ENCODE results near the gene OR6K2. TPM values are rescaled to one million over a fixed set of nuclear protein-coding genes. Genes with fewer than 3 reads are reported as not detected.

Gene OR6K2
- total and polyA plus RNA-seq, 2 of the 13 experiments (the other 11 are each of a cell fraction or from before 2014, with no cell fraction given): not detected

DNA sequence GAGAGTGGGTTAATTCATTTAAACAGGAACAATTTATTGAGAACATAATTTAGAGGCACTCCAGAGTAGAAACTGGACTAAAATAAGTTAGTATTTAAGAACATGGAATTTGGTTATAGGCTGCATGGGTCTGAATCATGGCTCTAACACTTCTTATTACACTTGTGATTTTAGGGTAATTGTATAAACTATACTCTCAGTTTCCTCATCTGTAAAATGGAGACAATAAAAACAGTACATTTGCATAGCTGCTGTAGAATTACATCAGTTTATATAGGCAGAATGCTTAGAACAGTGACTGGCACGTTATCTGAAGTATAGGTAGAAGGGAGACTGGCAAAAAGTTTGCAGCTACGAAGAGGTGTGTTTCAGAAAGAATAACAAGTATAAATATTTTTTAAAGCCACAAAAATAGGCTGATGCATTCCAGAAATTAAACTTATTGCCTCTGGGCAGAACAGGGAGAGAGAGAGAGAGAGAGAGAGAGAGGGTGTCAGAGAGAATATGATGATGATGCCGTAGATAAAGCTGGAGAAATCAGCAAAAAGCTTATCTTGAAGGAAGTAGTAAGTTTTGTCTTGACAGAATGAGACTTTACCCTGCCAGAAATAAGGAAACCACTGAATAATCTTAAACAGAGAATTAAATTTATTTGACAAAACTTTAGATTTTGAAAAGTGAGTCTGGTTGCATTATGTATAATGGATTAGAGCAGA is 28.2 kb upstream of the OR6K2 start (continued):
- TF ChIP-seq, protein P1, sequence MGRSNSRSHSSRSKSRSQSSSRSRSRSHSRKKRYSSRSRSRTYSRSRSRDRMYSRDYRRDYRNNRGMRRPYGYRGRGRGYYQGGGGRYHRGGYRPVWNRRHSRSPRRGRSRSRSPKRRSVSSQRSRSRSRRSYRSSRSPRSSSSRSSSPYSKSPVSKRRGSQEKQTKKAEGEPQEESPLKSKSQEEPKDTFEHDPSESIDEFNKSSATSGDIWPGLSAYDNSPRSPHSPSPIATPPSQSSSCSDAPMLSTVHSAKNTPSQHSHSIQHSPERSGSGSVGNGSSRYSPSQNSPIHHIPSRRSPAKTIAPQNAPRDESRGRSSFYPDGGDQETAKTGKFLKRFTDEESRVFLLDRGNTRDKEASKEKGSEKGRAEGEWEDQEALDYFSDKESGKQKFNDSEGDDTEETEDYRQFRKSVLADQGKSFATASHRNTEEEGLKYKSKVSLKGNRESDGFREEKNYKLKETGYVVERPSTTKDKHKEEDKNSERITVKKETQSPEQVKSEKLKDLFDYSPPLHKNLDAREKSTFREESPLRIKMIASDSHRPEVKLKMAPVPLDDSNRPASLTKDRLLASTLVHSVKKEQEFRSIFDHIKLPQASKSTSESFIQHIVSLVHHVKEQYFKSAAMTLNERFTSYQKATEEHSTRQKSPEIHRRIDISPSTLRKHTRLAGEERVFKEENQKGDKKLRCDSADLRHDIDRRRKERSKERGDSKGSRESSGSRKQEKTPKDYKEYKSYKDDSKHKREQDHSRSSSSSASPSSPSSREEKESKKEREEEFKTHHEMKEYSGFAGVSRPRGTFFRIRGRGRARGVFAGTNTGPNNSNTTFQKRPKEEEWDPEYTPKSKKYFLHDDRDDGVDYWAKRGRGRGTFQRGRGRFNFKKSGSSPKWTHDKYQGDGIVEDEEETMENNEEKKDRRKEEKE (IDR thresholded peaks at IDR 0.05): no peak
- TF ChIP-seq MAFF (IDR thresholded peaks at IDR 0.05; ENCODE audit: low read depth, low read length): no peak
- TF ChIP-seq, protein P2, sequence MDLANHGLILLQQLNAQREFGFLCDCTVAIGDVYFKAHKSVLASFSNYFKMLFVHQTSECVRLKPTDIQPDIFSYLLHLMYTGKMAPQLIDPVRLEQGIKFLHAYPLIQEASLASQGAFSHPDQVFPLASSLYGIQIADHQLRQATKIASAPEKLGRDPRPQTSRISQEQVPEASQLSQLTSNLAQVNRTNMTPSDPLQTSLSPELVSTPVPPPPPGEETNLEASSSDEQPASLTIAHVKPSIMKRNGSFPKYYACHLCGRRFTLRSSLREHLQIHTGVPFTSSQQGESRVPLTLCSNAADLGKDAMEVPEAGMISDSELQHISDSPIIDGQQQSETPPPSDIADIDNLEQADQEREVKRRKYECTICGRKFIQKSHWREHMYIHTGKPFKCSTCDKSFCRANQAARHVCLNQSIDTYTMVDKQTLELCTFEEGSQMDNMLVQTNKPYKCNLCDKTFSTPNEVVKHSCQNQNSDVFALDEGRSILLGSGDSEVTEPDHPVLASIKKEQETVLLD (CRISPR knock-in tag; IDR thresholded peaks at IDR 0.05; ENCODE audit: low read depth): no peak
- TF ChIP-seq NCOA2 (CRISPR knock-in tag; IDR thresholded peaks at IDR 0.05): no peak
- TF ChIP-seq KDM3A (CRISPR knock-in tag; IDR thresholded peaks at IDR 0.05; ENCODE audit: low read depth): no peak
- no peak for TF ChIP-seq ARNTL (CRISPR knock-in tag; IDR thresholded peaks at IDR 0.05)
- TF ChIP-seq PHF5A (CRISPR knock-in tag; IDR thresholded peaks at IDR 0.05; ENCODE audit: low read depth, unreplicated experiment): no peak

DNA sequence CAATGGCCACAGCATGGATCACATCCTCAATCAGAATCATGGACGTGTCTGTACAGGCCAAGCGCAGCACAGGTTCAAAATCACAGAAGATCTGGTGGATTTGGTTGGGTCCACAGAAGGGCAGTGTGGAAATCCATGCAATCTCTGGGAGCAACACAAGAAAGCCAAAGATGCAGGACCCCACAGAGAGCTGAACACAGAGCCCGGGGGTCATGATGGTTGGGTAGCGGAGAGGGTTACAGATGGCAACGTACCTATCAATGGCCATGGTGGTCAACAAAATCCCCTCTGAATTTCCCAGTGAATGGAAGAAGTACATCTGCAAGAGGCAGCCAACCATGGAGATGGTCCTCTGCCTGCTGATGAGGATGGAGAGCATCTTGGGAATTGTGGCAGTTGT is 24.0 kb upstream of the OR6K2 start:
- Histone ChIP-seq H3K4me1 (ENCODE audit: insufficient read depth, low read length) (no peaks in the 10 kb centered on the region), H3K9ac (ENCODE audit: insufficient read depth, low read depth, low read length) (no peak overlapping the region), H3K79me2 (ENCODE audit: insufficient read depth, low read length) (no peaks in the 10 kb centered on the region), H3K4me3 (replicated peaks in 1 of 3; ENCODE audit: insufficient read depth in 1 of 3, low read depth in 2 of 3, low read length in 3 of 3) (no peak overlapping the region), H3K9me3 (ENCODE audit: low read length) (no peaks in the 10 kb centered on the region), H3K36me3 (replicated peaks in 1 of 2; ENCODE audit: control insufficient read depth in 1 of 2, insufficient read depth in 2 of 2, low read length in 2 of 2) (no peaks in the 10 kb centered on the region), H3K27ac (ENCODE audit: extremely low read length, insufficient read depth, low read length) (no peak overlapping the region), H2AFZ (ENCODE audit: low read length) (no peak overlapping the region), H3K27me3 (ENCODE audit: control insufficient read depth in 1 of 2, insufficient read depth in 2 of 2, low read length in 2 of 2) (no peaks in the 10 kb centered on the region), H4K20me1 (ENCODE audit: insufficient read depth, low read length) (no peaks in the 10 kb centered on the region), H3K4me2 (ENCODE audit: low read depth, low read length) (no peak overlapping the region)
- FAIRE-seq (no peak), ATAC-seq (no peak), DNase-seq (ENCODE audit: low spot score) (no peak)
- intact Hi-C loops (cut with micrococcal nuclease; ENCODE audit: unreplicated experiment): no loop called here
- CTCF ChIA-PET (ENCODE audit: low intra/inter-chr PET ratio, low total read pairs): no interaction called here
- BruUV-seq (replicated peaks): no TSS peak
- 19% methylated on average over 5 of the region's 5 CpGs for WGBS (ENCODE audit: low lambda C conversion rate)
- POLR2A ChIA-PET: no interaction called here
- in situ Hi-C loops (cut with HindIII; ENCODE audit: extremely low pct_ligation_motif_present, low pct_unique_long_range_greater_than_20kb): no loop called here
- TF ChIP-seq TEAD2 (CRISPR knock-in tag; IDR thresholded peaks at IDR 0.05) (no peak), NFATC3 (CRISPR knock-in tag; IDR thresholded peaks at IDR 0.05) (no peak), PRMT3 (CRISPR knock-in tag; IDR thresholded peaks at IDR 0.05; ENCODE audit: borderline replicate concordance, low read depth) (no peak), TEF (CRISPR knock-in tag; IDR thresholded peaks at IDR 0.05) (no peak), HES4 (CRISPR knock-in tag; IDR thresholded peaks at IDR 0.05; ENCODE audit: borderline replicate concordance) (no peak), MIXL1 (CRISPR knock-in tag; IDR thresholded peaks at IDR 0.05) (no peak), NR2F6 (IDR thresholded peaks at IDR 0.05) (no peak), NR2F6 (CRISPR knock-in tag; IDR thresholded peaks at IDR 0.05) (no peak), NFKBIZ (CRISPR knock-in tag; IDR thresholded peaks at IDR 0.05) (no peak), FOSL1 (CRISPR knock-in tag; IDR thresholded peaks at IDR 0.05; ENCODE audit: borderline replicate concordance) (no peak), NFE2L2 (IDR thresholded peaks at IDR 0.05; ENCODE audit: low read length) (no peak)
- TF ChIP-seq, protein P3, sequence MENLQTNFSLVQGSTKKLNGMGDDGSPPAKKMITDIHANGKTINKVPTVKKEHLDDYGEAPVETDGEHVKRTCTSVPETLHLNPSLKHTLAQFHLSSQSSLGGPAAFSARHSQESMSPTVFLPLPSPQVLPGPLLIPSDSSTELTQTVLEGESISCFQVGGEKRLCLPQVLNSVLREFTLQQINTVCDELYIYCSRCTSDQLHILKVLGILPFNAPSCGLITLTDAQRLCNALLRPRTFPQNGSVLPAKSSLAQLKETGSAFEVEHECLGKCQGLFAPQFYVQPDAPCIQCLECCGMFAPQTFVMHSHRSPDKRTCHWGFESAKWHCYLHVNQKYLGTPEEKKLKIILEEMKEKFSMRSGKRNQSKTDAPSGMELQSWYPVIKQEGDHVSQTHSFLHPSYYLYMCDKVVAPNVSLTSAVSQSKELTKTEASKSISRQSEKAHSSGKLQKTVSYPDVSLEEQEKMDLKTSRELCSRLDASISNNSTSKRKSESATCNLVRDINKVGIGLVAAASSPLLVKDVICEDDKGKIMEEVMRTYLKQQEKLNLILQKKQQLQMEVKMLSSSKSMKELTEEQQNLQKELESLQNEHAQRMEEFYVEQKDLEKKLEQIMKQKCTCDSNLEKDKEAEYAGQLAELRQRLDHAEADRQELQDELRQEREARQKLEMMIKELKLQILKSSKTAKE (CRISPR knock-in tag; IDR thresholded peaks at IDR 0.05; ENCODE audit: borderline replicate concordance): no peak
